ENCODE measurements around the gene ACE. TPM values are rescaled to one million over a fixed set of nuclear protein-coding genes. Genes with fewer than 3 reads are reported as not detected.

The ACE gene
- total RNA-seq, 1 donor from 2014 or later, result 3.6 TPM

Other genes starting within 250 kb of the ACE start
- 34.5 and 85.1 TPM in 2 replicates for gene CYB561, start 30.8 kb upstream of the ACE start, total RNA-seq (ENCODE audit: low replicate concordance)
- gene KCNH6, start 46.3 kb downstream of the ACE start, total RNA-seq (ENCODE audit: low replicate concordance), result 4.4 and 9.0 TPM in 2 replicates
- 94.7 and 123 TPM in 2 replicates for gene DCAF7, start 73.4 kb downstream of the ACE start, total RNA-seq (ENCODE audit: low replicate concordance)
- 22.3 and 24.4 TPM in 2 replicates for gene TACO1, start 123.8 kb downstream of the ACE start, total RNA-seq (ENCODE audit: low replicate concordance)
- 10.5 and 26.2 TPM in 2 replicates for gene MAP3K3, start 145.4 kb downstream of the ACE start, total RNA-seq (ENCODE audit: low replicate concordance)
- gene LIMD2, start 223.1 kb downstream of the ACE start, total RNA-seq (ENCODE audit: low replicate concordance), result 16.1 and 65.1 TPM in 2 replicates

All from type B pancreatic cell (in vitro differentiated cells).